ENCODE data around the gene SPRY1.

SPRY1 gene

GRCh38 chr4:123446865-123447474 is 50.4 kb downstream of the SPRY1 start:
- DNase-seq, result no peak

DNA sequence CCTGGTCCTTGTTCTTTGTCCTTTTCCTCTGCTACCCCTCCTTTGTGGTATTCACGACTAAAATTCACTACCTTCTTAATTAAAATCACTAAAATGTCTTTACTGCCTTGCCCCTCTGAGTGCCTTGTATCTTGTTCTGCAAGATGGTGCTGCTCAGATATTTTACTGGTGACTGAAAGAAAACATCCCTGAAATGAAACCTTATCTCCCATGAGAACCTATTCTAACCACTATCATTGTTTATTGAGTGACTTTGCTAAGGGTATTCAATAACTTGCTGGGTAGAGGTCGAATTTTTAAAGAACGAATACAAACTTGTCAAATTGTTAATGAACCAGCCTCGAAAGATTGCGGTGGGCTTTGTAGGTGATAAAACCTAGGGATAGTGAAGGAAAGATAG is 52.8 kb downstream of the SPRY1 start:
- DNase-seq, result no peak

DNA sequence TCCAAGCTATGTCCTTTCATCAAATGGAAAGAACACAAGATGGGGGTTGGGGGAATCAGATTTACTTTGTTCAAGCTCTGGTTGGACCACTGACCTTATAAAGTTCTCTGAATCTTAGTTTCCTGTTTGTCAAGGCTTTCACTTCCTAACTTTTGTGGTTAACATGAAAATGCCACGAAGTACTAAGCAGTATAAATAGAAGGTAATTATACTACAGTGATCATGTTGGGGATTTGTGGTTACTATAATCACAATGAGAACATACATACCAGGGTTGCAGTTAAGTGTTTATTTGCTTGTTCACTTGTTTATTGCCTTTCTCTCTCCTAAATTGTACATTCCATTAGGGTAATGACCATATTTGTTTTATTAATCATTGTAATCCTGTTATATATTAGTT is 53.2 kb downstream of the SPRY1 start:
- no peak for DNase-seq

GRCh38 chr4:123450393-123450792 is 53.8 kb downstream of the SPRY1 start:
- DNase-seq, result no peak

DNA sequence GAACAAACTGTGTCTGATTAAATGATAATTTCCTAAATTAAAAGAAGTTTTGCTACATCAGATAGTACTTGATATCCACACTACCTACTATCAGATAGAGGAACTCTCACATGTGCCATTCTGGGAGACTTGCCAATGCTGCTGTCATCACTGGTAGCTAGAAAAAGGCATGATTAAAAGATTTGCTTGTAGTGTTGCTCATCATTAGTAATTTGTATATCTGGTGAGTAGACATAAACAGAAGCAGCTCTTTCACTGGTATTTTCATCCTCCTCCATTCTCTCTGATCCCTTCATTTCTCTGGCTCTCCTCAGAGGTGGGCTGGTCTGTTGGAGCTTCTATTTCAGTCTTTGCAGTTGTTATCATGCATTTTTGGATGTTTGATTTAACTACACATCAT is 56.0 kb downstream of the SPRY1 start:
- no peak for DNase-seq

DNA sequence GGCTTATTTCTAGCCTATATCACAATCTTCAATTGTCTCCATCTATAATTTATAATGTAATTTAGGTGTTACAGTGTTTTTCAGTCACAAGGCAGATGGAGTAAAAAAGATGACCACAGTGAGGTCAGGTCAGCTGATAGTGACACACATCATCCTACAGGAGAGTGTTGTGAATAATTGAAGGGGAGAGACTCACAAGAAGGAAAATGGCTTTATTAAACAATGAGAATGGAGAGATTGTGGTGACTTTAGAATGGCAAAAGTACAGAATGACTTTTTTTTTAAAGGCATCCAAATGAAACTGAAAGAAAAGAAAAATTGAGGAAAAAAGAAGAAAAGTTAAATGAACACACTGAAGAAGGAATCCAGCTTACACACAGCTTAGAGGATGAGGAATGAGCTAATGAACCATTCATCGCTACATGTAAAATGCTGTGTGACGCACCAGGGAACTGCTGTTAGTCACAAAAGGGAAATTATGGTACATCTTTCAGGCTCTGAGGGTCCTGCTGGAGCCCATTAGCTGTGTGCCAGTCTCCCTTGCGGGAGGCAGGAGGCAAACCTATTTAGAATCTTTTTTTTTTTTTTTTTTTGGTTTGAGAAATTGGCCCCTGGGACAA is 56.6 kb downstream of the SPRY1 start:
- DNase-seq, result no peak
